Retinal pigment epithelial cell (primary cell): ENCODE data around the gene PTPRK.

Source experiments
- DNase-seq: peaks from one replicate; pipeline ENCODE4 v3.0.0-alpha.2; 2010; ENCODE audit warnings: low read depth
- H3K4me3 ChIP-seq: 2 replicates; pipeline ENCODE4 v1.5.1; 2011; ENCODE audit warnings: mild to moderate bottlenecking, low read length, control low read depth, moderate library complexity
- TF ChIP-seq, protein P1 (sequence below): conservative IDR thresholded peaks from 2 replicates; pipeline ENCODE4 v1.5.1; 2011; ENCODE audit warnings: low read depth, low read length, control low read depth, inconsistent platforms

The PTPRK gene

DNA sequence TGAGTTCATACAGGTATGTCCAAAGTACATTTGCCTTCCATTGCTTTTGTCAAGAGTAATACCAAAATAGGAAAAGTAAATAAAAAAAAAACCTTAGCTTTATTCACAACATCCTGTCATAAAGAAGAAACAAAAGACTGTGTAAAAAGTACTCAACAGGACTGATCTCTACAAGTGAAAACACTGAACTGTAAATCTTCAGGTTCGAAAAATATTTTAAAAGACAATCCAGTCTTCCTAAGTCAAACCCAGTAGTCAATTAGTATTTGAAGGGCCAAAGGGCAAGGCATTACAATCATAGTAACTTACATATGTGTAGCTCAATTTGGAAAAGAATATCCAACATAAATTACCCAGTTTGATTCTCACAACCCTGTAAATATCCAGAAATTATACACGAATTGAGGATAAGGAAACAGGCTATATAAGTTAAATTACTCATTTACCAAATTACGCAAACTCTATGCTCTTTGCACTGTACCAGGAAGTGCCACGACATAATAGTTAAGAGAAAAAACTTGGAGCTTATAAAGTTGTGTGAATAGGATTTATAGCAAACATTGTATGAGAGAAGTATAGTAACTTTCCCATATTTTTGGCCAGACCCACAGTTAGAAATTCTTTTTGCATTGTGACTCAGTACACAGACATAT, 21.2 kb downstream of the PTPRK start:
- TF ChIP-seq, protein P1, sequence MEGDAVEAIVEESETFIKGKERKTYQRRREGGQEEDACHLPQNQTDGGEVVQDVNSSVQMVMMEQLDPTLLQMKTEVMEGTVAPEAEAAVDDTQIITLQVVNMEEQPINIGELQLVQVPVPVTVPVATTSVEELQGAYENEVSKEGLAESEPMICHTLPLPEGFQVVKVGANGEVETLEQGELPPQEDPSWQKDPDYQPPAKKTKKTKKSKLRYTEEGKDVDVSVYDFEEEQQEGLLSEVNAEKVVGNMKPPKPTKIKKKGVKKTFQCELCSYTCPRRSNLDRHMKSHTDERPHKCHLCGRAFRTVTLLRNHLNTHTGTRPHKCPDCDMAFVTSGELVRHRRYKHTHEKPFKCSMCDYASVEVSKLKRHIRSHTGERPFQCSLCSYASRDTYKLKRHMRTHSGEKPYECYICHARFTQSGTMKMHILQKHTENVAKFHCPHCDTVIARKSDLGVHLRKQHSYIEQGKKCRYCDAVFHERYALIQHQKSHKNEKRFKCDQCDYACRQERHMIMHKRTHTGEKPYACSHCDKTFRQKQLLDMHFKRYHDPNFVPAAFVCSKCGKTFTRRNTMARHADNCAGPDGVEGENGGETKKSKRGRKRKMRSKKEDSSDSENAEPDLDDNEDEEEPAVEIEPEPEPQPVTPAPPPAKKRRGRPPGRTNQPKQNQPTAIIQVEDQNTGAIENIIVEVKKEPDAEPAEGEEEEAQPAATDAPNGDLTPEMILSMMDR, result no peak
- H3K4me3 ChIP-seq, result no peak overlapping the region
- DNase-seq, result no peak

DNA sequence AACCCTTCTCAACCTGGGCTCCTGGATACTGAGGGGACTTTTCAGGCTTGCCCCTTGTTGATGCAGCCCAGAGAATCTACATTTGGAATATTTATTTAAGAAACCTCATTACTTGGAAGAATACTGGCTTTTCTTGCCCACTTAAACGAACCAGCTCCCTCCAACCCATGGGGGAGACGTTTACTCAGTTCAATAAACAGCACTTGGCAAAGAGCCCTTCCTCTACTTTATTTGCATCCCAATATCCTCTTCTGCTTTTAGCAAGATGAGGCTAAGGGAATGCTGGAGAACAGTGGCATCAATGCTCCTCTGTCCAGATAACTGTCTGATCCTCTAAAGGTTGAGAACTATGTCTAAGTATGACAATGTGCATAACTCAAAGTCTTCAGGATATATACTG, 22.2 kb downstream of the PTPRK start:
- no peak for DNase-seq
- TF ChIP-seq, protein P1, result no peak
- H3K4me3 ChIP-seq, result no peak overlapping the region

DNA sequence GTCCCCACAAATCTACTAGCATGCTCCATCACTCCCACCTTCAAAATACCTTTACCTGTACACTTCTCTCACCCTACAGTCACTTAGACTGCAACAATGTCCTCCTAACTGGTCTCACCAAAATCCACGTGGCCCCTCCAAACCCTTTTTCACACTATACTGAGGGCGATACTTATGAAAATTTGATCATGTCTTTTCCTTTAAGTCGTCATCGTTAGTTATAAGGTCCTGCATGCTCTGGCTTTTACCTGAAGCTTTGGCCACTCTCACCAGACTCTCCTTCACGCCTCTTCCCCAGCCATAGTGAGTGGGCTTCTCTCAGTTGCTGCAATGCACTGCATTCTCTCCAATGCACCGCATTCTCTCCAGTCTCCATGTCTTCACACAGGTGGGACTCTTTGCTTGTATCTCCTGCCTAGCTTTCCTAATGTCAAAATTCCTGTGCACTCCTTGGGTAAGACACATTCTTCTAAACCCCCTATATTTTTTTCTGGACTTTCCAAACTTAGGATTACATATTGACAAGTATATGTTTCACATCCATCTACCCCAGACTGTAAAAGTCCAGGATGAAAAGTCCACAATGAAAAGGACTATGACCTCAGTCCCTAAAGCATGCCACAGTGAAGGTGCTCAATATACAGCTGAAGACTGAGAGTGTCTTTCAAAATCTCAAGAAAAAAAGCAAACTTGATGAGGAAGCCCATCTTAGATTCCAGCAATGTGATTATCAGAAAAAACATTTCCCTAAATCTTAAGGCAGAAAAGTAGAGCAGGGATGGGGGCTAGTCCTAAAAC, 24.7 kb downstream of the PTPRK start:
- TF ChIP-seq, protein P1, result no peak
- no peak for DNase-seq

DNA sequence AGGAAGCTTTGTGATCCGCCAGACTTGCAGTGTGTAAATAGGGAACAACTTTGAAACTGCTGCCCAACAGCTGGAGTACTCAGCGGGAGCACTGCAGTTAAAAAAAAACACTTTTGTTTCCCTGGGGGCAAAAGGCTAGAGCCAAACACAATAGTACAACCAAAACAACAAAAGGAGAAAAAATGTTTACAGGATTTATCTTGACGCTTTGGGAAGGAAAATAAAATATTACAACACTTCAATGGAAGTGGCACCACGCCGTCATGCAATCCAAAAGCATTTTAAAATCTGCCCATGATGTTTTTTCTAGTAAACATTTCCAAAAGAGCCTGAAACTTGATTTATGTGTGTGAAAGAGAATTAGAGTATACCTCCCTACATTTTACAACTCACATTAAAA, 26.0 kb downstream of the PTPRK start:
- DNase-seq, result no peak
- TF ChIP-seq, protein P1, result no peak
- no peak overlapping the region for H3K4me3 ChIP-seq

More for the DNA sequence above, 24.7 kb downstream of the PTPRK start:
- H3K4me3 ChIP-seq, result no peak overlapping the region

DNA sequence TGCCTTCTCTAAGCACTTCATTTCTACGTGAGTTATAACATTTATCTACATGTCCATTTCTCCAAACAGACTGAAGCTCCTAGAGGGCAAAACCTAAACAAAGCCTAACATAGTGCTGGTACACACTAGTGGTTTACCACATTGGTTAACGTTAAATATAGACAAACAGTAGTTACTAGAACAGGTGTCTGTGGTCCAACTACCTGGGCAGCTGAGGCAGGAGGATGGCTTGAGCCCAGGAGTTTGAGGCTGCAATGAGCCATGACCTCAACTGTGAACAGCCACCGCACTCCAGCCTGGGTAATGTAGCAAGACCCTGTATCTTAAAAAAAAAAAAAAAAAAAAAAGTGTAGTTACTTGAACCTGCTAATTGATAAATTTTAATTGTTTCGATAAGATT, 26.5 kb downstream of the PTPRK start:
- DNase-seq, result no peak
- H3K4me3 ChIP-seq, result no peak overlapping the region
- TF ChIP-seq, protein P1, result no peak

DNA sequence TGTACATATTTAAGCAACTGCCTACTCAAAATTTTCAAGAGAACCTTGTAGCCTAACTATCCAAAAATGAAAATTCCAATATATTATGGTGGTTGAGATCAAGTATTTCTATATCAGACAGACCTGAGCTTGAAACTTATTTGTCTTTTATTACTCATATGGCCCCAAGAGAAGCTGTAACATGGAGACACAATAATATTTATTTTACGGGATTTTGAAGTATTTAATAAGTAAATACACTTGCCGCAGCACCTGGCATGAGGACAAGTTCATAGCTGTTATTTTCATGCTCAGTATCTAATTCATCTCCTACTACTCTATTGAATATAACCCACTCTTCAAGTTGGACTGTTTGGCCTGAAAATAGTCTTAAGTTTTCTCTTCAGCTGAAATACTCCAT, 28.0 kb downstream of the PTPRK start:
- H3K4me3 ChIP-seq, result no peak overlapping the region
- TF ChIP-seq, protein P1, result no peak
- DNase-seq, result no peak
